ENCODE results near the gene TIMM17B.
A peak's percentile ranks its signal among the peaks of the same experiment; 100 is the strongest.

Gene TIMM17B

DNA sequence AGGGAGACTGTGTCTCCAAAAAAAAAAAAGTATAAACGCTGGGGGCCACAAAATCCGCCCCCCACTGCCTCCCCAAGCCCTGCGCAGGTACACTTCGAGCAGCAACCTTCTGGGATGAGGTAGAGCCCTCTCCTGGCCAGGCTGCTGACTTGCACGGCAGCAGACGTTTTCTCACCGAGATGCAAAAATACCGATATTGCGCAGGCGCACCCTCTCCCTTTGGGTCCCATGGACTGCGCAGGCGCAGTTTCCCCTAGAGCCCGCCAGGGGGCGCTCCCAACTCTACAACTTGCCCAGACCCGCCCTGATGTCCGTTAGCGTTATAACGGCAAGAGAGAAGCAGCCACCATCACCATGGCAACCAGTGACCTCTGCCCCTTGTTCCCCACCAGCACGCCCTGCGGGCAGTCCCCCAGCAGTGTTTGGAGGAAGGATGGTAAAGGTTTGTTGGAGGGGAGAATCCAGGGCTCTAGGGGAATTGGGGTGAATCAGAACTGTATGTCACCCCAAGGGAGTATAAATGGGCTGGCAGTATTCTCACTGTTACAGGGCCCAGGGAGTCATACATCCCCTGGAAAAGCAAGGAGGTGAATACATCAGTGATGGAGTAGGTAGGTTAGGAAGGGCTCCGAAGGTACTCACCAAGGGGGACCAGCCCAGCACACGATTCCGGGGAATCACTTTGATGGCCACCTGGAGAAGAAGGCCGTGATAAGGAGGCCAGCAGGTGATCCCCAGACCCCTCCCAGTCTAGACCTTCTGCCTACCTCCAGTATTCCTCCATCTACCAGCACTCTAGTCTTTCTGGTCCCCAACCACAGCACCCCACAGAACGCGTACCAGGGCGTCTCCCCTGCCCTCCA lies 19.8 kb upstream of the TIMM17B start:
- peak; percentile 90 for TF ChIP-seq CTCF (IDR thresholded peaks at IDR 0.05)

GRCh38 chrX:48914593-48915493 lies 17.3 kb upstream of the TIMM17B start:
- TF ChIP-seq CTCF (IDR thresholded peaks at IDR 0.05): no peak

DNA sequence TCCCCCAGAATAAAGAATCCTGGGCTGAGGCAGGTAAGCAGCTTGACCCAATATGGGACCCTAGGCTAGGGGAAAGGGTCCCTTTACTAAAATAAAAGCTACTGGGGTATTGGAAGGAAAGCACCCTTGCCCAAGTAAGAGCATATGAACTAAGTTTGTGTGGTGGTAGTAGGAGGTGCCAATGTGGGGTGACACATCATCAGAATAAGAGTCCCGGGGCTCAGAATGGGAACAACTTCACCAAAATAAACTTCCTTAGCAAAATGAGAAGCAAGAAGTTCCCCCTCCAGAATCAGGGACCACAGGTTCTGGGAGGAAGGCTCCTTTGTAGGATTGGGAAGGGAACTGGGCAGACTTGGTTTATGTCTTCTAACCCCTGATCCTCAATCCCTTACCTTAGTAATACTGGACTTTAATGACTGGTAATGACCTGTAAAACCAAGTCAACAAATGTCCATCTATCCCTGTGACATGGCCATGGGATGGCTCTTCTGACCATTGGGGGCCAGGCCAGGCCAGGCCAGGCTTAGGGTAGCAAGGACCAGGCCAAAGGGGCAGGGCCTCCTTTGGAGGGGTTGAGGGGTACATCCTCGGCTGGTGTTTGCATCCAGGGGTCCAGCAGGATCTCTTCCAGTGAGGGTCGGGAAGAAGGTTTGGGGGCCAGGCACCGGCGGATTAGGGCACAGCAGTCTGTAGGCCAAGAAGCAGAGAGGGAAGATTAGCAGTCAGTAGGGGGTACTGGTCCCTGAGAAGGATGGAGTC lies 16.2 kb upstream of the TIMM17B start:
- no peak for TF ChIP-seq CTCF (IDR thresholded peaks at IDR 0.05)

GRCh38 chrX:48911412-48912182 lies 14.0 kb upstream of the TIMM17B start, which contains the start of gene SLC35A2:
Gene SLC35A2 (minus strand): TSS chrX:48911646. CDS start chrX:48911636, 10 bp downstream.
- no peak for TF ChIP-seq CTCF (IDR thresholded peaks at IDR 0.05)

DNA sequence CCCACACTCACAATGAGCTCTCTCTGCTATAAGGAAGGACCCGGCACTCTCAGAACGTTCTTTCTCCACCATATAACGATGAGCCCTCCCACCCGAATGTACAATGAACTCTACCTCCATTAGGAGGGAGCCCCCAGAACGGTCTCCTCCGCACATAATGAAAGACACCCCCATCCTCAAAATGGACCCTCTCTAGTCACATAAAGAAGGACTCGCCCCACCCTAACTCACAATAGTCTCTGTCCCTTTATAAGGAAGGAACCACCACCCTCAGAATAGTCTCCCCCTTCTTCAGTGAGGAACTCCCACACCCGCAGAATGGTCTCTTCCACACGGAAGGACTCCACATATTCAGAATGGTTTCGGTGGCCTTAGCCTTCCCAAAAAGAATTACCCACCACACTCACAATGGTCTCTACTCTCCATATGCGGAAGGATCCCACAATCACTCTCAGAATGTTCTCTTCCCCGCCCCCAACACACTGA lies 13.4 kb upstream of the TIMM17B start:
- no peak for TF ChIP-seq CTCF (IDR thresholded peaks at IDR 0.05)

DNA sequence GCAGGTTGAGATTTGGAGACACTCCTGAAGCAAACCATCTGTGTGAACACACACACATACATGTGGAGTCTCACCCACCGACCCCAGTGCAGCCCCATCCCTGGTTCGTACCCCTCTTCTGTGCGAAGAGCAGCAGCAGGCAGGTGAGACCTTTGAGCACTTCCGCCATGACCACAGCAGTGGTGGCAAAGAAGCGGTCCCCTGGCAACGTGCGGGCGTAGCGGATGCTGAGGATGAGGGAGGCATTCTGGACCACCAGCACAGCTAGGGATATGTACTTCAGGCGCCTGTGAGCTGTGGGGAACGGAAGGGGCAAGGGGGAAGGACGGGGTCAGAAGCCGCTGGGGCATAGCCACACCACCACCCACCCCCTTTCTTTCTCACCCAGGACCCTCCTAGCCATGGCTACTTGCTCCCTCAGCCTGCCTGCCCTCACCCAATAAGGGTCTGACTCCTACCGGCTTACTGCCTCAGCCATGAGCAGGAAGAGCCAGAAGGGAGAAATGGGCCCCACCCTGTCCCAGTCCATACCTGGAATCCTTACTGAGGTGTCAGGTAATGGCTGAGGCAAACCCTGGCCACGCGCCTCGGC lies 12.2 kb upstream of the TIMM17B start:
- no peak for TF ChIP-seq CTCF (IDR thresholded peaks at IDR 0.05)

Data from LNCAP (cell line).